Common myeloid progenitor, CD34-positive (primary cell): ENCODE results near the gene TNFRSF19.

Source experiments
- CTCF ChIA-PET: fragments of 350-600 bp; sonication (Branson Sonifier 250); formaldehyde crosslinking; loops from one replicate; lab custom pipeline; 2021; ENCODE audit warnings: antibody characterized with exemption; lab: Charles Lee
- POLR2A ChIA-PET: fragments of 350-600 bp; sonication (Branson Sonifier 250); formaldehyde crosslinking; loops from one replicate; lab custom pipeline; 2021; ENCODE audit warnings: antibody characterized with exemption; lab: Charles Lee
- DNase-seq, 3 donors: peaks; one replicate each; pipeline versions ENCODE4 v3.0.0 to v3.0.0-alpha.2; 2013
- H3K27ac ChIP-seq, 2 experiments: 1 replicate in 1 of 2; 2 replicates in 1 of 2; pipeline ENCODE4 v1.7.0; 2013; ENCODE audit warnings: inconsistent platforms in 2 of 2, low read length in 2 of 2, mild to moderate bottlenecking in 2 of 2, low read depth in 1 of 2, moderate library complexity in 1 of 2; ENCODE audit not compliant: severe bottlenecking in 2 of 2, insufficient read depth in 1 of 2, poor library complexity in 1 of 2
- H3K27me3 ChIP-seq, 5 experiments: replicated peaks in 2 of 5; 1 replicate in 3 of 5; 2 replicates in 2 of 5; pipeline versions ENCODE4 v1.6.1 to v1.7.0; 2013; ENCODE audit warnings: low read length in 4 of 5, mild to moderate bottlenecking in 2 of 5, moderate library complexity in 2 of 5, inconsistent platforms in 1 of 5; ENCODE audit not compliant: insufficient read depth in 5 of 5, control insufficient read depth in 4 of 5
- H3K36me3 ChIP-seq, 4 experiments: 1 replicate in 2 of 4; 2 replicates in 2 of 4; pipeline versions ENCODE4 v1.6.1 to v1.7.0; 2013; ENCODE audit warnings: low read length in 3 of 4, control low read depth in 1 of 4, mild to moderate bottlenecking in 1 of 4; ENCODE audit not compliant: control insufficient read depth in 4 of 4, insufficient read depth in 4 of 4
- H3K4me1 ChIP-seq, 4 experiments: 1 replicate in 3 of 4; 2 replicates in 1 of 4; pipeline versions ENCODE4 v1.6.1 to v1.7.1; 2013; ENCODE audit warnings: low read length in 3 of 4, mild to moderate bottlenecking in 3 of 4, control low read depth in 1 of 4, inconsistent platforms in 1 of 4, moderate library complexity in 1 of 4; ENCODE audit not compliant: control insufficient read depth in 4 of 4, insufficient read depth in 4 of 4; ENCODE audit errors: control extremely low read depth in 1 of 4
- H3K4me3 ChIP-seq, 7 experiments: 1 replicate in 4 of 7; 2 replicates in 3 of 7; pipeline versions ENCODE4 v1.5.1 to v1.7.0; 2013; ENCODE audit warnings: mild to moderate bottlenecking in 7 of 7, low read length in 6 of 7, moderate library complexity in 6 of 7, inconsistent platforms in 2 of 7, low read depth in 2 of 7, control low read depth in 1 of 7; ENCODE audit not compliant: insufficient read depth in 4 of 7, control insufficient read depth in 1 of 7; ENCODE audit errors: extremely low read depth in 1 of 7
- H3K9me3 ChIP-seq, 5 experiments: 1 replicate in 4 of 5; 2 replicates in 1 of 5; pipeline versions ENCODE4 v1.6.1 to v1.7.1; 2013; ENCODE audit warnings: low read length in 4 of 5, mild to moderate bottlenecking in 2 of 5, inconsistent platforms in 1 of 5, low read depth in 1 of 5, moderate library complexity in 1 of 5; ENCODE audit not compliant: control insufficient read depth in 4 of 5, insufficient read depth in 2 of 5; ENCODE audit errors: control extremely low read depth in 1 of 5
- WGBS: methylation state at CpG from one replicate; pipeline ENCODE4 v1.1.5; 2013; ENCODE audit not compliant: insufficient coverage; 5-methylcytosine and 5-hydroxymethylcytosine counted together

TNFRSF19 gene

DNA sequence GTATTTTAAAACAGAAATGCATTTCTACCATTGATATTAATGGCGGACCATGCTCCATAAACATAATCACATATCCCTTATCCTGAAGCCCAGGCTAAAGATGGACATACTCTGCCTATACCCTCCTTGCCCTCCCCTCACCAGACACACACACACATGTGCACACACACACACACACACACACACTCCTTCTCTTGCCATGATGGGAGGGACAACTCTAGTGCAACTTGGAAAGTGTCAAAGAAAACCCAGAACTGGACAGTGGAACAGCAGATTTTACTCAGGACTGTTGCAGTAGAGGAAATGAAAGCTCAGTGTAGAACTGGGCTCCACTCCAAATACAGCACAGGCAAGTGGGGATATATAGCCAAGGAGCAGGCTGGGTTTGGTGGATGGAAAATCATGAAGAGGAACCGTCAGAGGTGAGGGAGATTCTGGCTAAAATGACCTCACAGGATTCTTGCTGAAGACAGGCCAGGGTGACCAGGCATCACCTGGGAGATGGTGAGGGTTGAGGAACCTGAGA lies 40.8 kb downstream of the TNFRSF19 start:
- H3K9me3 ChIP-seq, result no peaks in the 10 kb centered on the region
- H3K4me1 ChIP-seq, result peaks cover 10 to 32% (median 24%) of the 10 kb centered on the region in 4 experiments
- no peaks in the 10 kb centered on the region for H3K36me3 ChIP-seq
- POLR2A ChIA-PET, result no interaction called here
- no peak for DNase-seq
- CTCF ChIA-PET, result no interaction called here
- 69% methylated on average over 2 of the region's 2 CpGs for WGBS
- H3K27ac ChIP-seq, result no peak overlapping the region
- H3K4me3 ChIP-seq, result no peak overlapping the region
- no peaks in the 10 kb centered on the region for H3K27me3 ChIP-seq

DNA sequence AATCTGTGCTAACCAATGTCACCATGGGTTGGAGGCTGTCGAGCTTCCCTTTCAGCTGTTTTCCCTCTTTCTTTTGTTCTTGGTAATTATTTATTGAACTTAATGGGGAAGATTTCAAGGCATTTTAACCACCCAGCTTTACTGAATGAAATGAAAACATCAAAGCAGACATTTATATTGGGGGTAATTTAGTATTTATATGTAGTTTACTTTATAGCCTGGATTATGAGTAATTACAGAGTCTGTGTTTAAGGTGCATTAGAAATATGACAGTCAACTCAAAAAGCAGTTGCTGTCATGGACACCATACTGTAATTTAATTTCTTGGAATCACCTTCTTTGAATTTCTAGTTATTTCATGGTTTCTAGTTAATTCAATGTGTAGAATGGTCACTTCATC lies 42.0 kb downstream of the TNFRSF19 start:
- POLR2A ChIA-PET, result no interaction called here
- Histone ChIP-seq H3K36me3 (no peaks in the 10 kb centered on the region), H3K27ac (no peak overlapping the region), H3K27me3 (no peaks in the 10 kb centered on the region), H3K4me1 (peaks cover 10 to 32% (median 24%) of the 10 kb centered on the region in 4 experiments), H3K4me3 (no peak overlapping the region), H3K9me3 (no peaks in the 10 kb centered on the region)
- CTCF ChIA-PET, result no interaction called here
- DNase-seq, result no peak
- no CpG with 5 or more reads among the region's 1 CpG for WGBS

DNA sequence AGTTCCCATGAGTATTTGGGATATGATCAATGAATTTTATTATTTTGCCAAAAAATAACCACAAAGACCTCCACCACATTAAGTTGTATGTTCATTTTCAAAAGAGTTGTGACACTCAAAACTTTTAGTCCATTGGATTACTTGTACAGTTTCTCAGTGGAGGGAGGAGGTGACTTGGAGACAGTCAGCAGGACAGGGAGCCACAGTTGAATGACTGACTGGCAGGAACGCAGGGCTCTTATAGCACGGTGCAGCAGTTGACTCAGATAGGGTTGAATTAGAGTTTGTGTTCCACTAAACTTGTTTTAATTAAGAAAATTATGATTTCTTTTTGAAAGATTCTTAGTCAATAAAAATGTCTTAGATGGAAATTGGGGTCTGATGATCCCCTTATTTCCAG lies 42.5 kb downstream of the TNFRSF19 start:
- H3K27me3 ChIP-seq, result no peaks in the 10 kb centered on the region
- 93% methylated on average over 2 of the region's 2 CpGs for WGBS
- H3K4me3 ChIP-seq, result no peak overlapping the region
- no peaks in the 10 kb centered on the region for H3K9me3 ChIP-seq
- CTCF ChIA-PET, result interaction anchor here (0.7 kb wide), 1 partner anchor 35 kb away, joined by 3 read pairs; no protein-coding TSS in a partner anchor
- DNase-seq, result no peak
- no peaks in the 10 kb centered on the region for H3K36me3 ChIP-seq
- POLR2A ChIA-PET, result no interaction called here
- peaks cover 10 to 35% (median 27%) of the 10 kb centered on the region in 4 experiments for H3K4me1 ChIP-seq
- no peak overlapping the region for H3K27ac ChIP-seq

DNA sequence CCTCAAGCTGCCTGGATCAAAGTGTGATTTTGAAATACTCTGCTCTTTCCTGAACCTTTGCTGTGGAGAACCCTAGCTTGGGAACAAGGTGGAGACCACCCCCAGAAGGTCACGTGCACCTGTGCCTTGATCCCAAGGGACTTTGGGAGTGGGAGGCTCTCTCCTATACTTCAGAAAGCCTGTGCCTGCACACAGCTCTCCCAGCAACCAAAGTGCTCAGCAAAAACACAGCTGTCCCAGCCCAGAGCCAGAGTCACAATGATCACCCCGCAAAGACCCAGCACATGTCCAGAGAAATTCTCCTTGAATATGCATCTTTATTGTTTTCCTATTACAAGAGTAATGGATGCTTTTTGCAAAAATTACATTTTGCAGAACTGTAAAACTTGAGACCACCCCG lies 43.4 kb downstream of the TNFRSF19 start:
- WGBS, result 97% methylated on average over 3 of the region's 3 CpGs
- POLR2A ChIA-PET, result no interaction called here
- CTCF ChIA-PET, result interaction anchor here (0.7 kb wide), 1 partner anchor 36 kb away, joined by 3 read pairs; no protein-coding TSS in a partner anchor
- no peaks in the 10 kb centered on the region for H3K27me3 ChIP-seq
- DNase-seq, result no peak
- no peaks in the 10 kb centered on the region for H3K36me3 ChIP-seq
- no peaks in the 10 kb centered on the region for H3K9me3 ChIP-seq
- no peak overlapping the region for H3K4me3 ChIP-seq
- no peak overlapping the region for H3K27ac ChIP-seq
- H3K4me1 ChIP-seq, result peaks cover 10 to 33% (median 24%) of the 10 kb centered on the region in 4 experiments

DNA sequence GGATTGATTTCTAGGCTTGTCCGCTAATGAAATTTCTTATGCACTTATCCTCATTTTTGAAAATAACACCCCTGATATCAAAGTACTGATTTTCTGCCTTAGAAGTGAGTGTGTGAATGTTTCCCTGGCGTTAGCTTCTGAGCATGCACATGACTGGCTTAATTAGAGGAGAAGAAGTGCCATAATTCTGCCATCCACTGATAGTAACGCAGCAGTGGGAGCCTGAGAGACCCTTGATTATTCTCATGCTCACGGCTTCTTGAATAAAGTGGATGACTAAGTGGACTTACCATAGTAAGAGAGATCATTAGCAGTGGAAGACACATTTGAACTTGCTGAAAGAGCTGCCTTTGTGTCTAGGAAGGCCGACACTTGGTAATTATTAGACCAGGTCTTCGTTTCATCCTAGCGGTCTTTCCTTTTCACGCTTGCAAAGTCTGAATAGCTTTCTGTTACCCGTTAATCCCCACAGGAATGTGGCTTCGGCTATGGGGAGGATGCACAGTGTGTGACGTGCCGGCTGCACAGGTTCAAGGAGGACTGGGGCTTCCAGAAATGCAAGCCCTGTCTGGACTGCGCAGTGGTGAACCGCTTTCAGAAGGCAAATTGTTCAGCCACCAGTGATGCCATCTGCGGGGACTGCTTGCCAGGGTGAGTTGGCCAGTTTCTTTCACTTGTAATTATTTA lies 45.3 kb downstream of the TNFRSF19 start:
- Histone ChIP-seq H3K9me3 (no peaks in the 10 kb centered on the region), H3K4me3 (no peak overlapping the region), H3K27me3 (no peaks in the 10 kb centered on the region), H3K4me1 (peaks cover 0 to 14% (median 7%) of the 10 kb centered on the region in 4 experiments), H3K27ac (no peak overlapping the region), H3K36me3 (no peaks in the 10 kb centered on the region)
- ChIA-PET CTCF (interaction anchor here (0.9 kb wide), 1 partner anchor 93 kb away, joined by 3 read pairs; no protein-coding TSS in a partner anchor), POLR2A (interaction anchor here (0.6 kb wide), 1 partner anchor 1755 kb away, joined by 7 read pairs; no protein-coding TSS in a partner anchor)
- WGBS, result 100% methylated on average over 7 of the region's 15 CpGs
- DNase-seq, result no peak

DNA sequence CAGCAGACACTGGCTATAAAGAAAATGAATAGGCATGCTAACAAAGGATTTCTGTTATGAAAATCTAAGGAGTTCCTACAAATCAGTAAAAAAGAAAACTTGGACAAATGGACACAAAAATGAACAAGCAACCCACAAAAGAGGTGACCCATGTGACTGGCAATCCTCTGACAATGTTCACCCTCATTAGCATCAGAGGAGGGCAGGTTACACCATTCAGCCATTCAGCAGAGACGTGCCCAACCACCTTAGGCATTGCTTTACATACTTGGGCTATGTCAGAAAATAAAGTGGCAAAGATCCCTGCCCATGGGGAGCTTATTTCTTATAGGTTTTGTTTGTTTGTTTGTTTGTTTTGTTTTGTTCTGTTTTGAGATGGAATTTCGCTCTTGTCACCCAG lies 46.0 kb downstream of the TNFRSF19 start:
- POLR2A ChIA-PET, result no interaction called here

DNA sequence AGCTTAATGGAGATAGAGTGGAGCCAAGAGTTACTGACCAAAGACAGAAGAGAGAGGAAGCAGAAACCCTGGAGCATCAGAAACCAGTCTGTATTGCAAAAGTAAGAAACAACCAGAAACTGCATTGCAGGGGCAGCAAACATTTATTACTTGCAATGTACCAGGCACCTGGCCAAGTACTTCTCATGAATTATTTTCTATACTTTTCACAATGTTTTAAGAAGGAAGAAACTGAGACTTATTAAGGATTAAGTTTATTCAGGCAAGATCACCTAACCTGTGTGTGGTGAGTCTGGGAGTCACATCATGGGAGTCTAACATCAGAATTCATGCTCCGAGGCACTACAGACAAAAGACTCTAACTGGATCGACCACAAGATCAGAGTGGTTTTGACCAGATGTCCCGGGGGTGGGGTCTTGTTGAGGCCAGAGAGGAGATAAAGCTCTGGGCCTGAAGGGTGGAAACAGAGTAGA lies 47.4 kb downstream of the TNFRSF19 start:
- H3K9me3 ChIP-seq, result no peaks in the 10 kb centered on the region
- peak in 1 of 3 donors; percentile 11 for DNase-seq
- H3K4me3 ChIP-seq, result no peak overlapping the region
- no peak overlapping the region for H3K27ac ChIP-seq
- 60% methylated on average over 2 of the region's 3 CpGs for WGBS
- no peaks in the 10 kb centered on the region for H3K36me3 ChIP-seq
- ChIA-PET POLR2A (no interaction called here), CTCF (interaction anchor here (1.3 kb wide), 1 partner anchor 14 kb away, joined by 3 read pairs; no protein-coding TSS in a partner anchor)
- H3K4me1 ChIP-seq, result peaks cover 0 to 8% (median 3%) of the 10 kb centered on the region in 4 experiments
- H3K27me3 ChIP-seq, result no peaks in the 10 kb centered on the region

More for the DNA sequence above, 46.0 kb downstream of the TNFRSF19 start:
- CTCF ChIA-PET, result interaction anchor here (0.6 kb wide), 1 partner anchor 155 kb away, joined by 3 read pairs; no protein-coding TSS in a partner anchor
- Histone ChIP-seq H3K4me3 (no peak overlapping the region), H3K27ac (no peak overlapping the region), H3K9me3 (no peaks in the 10 kb centered on the region), H3K36me3 (no peaks in the 10 kb centered on the region), H3K27me3 (no peaks in the 10 kb centered on the region), H3K4me1 (peaks cover 0 to 8% (median 5%) of the 10 kb centered on the region in 4 experiments)
- DNase-seq, result no peak
- 100% methylated on average over 1 of the region's 2 CpGs for WGBS
